Retinal pigment epithelial cell (primary cell): ENCODE measurements around the gene EID2.

ENCODE experiments used
- DNase-seq: peaks from one replicate; pipeline ENCODE4 v3.0.0-alpha.2; 2010; ENCODE audit warnings: low read depth
- H3K4me3 ChIP-seq: 2 replicates; pipeline ENCODE4 v1.5.1; 2011; ENCODE audit warnings: mild to moderate bottlenecking, low read length, control low read depth, moderate library complexity
- CTCF ChIP-seq: conservative IDR thresholded peaks from 2 replicates; pipeline ENCODE4 v1.5.1; 2011; ENCODE audit warnings: low read depth, low read length, control low read depth, inconsistent platforms

EID2 gene

DNA sequence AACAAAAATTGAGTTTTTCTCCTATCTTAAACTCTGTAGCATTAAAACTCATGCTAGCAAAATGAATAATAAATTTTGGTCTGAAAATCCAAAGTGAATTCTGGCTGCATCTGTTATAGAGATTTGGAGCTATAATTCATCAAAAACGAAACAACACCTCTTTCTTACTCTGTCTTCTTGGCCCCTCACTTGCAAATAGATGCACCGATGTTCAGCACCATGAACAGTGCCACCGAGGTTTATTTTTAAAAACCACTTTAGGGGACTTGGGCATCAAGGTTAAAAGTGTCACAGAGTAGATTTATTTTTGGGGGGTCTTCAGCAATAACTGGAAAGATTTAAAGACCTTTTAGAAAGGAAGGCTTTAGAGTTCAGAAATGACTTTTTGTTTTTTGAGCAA, 26.1 kb upstream of the EID2 start:
- no peak for DNase-seq
- no peak overlapping the region for H3K4me3 ChIP-seq
- no peak for TF ChIP-seq CTCF

DNA sequence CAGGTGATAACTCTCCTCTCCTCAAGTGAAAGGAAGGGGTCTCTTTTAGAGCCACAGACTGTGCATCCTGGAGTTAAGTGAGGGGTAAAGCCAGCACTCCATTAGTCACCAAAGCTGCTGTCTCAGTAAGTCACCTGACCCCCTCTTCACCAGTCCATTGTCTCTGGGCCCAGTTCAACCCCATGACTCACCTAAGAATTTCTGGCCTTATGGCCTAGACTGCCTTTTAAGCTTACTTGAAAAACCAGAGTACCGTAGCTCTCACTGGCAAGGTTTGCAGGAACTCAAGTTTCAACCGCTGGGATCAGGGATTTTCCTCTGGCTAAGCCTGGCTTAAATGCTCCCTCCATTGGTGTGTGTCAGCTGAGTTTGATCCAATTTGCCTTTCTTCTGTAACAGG, 23.4 kb upstream of the EID2 start:
- TF ChIP-seq CTCF, result no peak
- DNase-seq, result peak; percentile 58
- H3K4me3 ChIP-seq, result no peak overlapping the region

DNA sequence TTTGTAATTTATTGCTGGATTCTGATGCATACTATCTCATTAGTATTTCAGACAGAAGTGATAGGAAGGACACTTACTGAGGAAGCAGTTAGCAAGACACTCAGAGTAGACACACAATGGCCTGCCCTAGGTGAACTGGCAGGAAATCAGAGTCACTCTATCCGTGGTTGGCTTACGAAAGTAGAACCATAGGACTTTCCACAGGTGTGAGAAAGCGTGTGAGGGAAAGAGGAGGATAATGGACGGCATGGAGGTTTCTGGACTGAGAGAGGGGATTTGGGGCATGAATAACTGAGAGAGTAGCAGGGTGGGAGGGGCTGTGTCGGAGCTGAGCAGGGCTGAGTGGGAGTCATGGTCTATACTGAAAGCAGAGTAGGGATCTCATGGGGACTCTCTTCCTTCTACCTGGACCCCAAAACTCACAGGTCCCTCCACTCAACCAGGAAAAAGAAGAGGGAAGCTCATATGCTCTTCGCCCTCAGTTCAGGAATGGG, 18.7 kb upstream of the EID2 start:
- DNase-seq, result no peak
- H3K4me3 ChIP-seq, result no peak overlapping the region
- TF ChIP-seq CTCF, result no peak

DNA sequence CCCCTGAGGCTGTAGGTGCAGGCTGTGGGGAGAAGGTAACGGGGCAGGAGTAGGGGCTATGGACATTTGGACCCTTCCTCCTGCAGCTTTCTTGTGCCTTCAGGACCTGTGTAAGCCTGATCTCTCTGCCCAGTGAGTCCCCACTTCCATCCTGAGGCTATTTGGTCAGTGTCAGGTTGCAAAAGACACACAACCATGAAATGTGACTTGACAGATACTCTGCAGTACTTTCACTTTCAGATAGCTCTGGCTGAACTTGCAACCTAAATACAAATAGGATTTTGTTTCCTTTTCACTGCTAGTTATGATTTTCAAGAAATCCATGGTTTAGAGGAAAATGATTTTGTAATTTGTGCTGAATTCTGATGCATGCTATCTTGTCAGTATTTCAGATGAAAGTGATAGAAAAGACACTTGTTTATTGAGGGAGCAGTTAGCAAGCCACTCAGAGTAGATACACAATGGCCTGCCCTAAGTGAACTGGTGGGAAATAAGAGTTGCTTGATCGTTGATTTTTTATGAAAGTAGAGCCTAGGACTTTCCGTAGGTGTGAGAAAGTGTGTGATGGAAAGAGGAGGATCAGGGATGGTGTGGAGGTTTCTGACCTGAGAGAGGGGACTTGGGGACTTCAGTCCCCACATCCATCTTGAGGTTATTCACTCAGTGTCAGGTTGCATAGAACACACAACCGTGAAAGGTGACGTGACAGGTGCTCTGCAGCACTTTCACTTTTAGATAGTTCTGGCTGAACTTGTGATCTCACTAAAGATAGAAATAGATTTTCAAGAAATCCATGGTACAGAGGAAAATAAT, 18.1 kb upstream of the EID2 start:
- no peak for TF ChIP-seq CTCF
- no peak for DNase-seq
- no peak overlapping the region for H3K4me3 ChIP-seq

DNA sequence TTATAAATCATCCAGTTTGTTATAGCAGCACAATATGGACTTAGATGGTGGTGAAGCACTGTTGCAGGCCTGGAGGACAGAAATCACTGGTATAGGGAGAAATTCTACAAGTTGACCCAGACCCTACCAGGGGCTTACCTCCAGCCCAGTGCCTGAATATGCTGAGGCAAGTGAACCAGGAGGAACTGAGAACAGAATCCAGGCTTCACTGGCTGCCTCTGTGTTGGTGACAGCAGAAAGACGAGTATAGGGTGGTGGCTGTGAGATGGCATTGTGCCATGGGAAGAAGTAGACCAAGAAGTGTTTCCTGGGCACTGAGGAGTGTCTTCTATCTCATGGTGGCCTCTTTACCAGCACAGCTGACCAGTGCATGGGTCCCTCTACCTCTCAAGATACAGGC, 15.9 kb upstream of the EID2 start:
- no peak overlapping the region for H3K4me3 ChIP-seq
- TF ChIP-seq CTCF, result no peak
- no peak for DNase-seq

DNA sequence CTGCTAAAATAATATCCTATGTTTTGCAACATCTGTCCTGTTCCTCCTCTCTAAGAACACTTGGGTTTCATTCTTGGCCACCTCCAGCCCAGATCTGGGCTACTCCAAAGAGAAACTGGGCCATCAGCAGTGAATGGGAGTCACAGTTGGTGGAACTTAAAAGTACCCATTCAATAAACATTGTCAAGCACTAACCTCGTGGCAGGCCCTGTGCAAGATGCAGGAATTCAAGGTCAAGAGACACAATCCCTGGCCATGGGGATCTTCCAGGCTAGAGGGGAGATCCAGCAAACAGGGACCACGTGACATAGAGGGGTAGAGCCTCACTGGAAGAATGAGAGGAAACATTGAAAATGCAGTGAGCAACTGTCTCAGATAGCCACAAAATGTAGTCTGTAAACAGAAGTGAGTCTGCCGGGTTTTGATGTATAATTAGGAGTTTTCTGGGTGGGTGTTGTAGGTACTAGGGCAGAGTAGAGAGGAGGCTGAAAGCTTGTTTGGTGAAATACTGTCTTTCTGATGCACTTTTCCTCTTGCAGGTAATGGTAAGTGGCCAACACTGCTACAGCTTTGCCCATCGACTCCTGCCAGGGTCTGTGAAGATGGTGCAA, 14.8 kb upstream of the EID2 start:
- no peak for DNase-seq
- TF ChIP-seq CTCF, result no peak
- H3K4me3 ChIP-seq, result no peak overlapping the region

GRCh38 chr19:39553082-39553652, 13.2 kb upstream of the EID2 start:
- H3K4me3 ChIP-seq, result no peak overlapping the region
- TF ChIP-seq CTCF, result no peak
- DNase-seq, result no peak
